Left renal cortex interstitium (tissue), 4 donors: Measurements from ENCODE around the gene RTL5. TPM values are rescaled to one million over a fixed set of nuclear protein-coding genes. Genes with fewer than 3 reads are reported as not detected.

ENCODE experiments used
- DNase-seq, 4 donors: peaks; one replicate each; pipeline ENCODE4 v3.0.0-alpha.2; 2013; ENCODE audit warnings: low read depth in 4 of 4, low spot score in 2 of 4, missing footprints in 1 of 4
- polyA plus RNA-seq, 4 donors: library from polyadenylated mRNA; unstranded; fragments of 120-200 nt; gene quantifications; one replicate each; pipeline ENCODE4 v1.2.1, GENCODE V29; 2013; ENCODE audit not compliant: insufficient read length in 4 of 4

RTL5 gene
- polyA plus RNA-seq, 4 donors, result 22.7 to 31.3 (median 23.0) TPM

DNA sequence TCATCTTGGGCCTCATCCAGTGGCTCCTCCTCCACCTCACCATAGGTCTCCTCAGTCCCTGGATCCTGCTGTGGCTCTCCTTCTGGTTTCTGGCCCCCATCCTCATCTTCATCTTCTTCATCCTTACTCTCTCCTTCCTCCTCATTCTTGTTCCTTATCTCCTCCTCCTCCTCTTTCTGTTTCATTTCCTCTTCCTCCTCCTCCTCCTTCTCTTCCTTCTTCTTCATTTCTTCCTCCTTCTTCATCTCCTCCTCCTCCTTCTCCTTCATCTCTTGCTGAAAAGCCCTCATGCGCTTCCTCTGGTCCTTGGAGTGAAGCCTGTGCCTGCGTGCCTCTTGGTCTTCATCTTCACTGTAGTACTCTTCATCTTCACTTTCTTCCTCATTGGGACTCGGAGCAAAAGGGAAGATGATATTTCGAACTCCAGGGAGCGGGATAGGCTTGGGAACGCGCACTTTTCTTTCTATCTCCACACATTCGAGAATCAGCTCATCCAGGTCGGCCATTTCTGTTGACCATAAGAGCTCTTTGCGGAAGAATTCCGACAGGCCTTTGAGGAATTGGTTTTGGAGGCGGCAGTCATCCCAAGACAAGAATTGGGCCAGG, 1.5 kb downstream of the RTL5 start:
- no peak for DNase-seq

DNA sequence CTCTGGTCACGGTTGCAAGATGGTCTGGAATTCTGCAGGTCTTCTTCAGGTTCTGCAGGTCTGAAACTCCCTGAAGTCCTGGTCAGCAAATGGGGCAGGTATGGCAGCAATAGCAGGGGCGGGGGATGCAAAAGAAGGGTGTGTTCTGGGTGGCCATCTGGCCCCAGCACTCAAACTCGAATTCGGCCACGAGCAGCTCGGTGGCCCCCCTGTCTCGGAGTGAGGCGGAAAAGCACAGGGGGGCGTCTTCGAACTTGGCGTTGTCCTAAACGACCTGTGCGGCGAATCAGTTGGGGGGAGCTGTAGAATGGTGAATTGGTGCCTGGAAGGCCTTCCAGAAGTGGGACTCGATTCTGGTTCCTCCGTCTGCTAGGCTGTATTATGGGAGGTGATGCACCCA, 2.1 kb downstream of the RTL5 start:
- DNase-seq, result no peak

DNA sequence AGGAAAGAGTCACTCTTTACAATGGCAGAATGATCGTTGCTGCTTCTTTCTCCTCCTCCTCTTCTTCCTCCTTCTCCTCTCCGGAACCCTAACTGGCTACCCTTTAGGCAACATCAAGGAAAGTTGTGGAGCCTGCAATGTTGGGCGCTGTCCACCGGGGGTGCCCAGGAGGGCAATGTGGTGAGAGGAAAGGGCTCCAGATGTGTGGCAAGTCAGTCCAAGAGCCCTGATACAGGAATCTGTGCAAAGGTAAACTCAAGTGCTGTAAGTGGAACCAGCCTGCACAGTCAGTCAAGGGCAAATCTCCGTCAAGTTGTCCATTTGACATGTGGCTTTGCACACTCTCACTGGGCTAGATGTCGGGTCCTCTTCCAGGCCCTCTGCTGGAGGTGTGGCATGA, 2.8 kb downstream of the RTL5 start:
- no peak for DNase-seq

DNA sequence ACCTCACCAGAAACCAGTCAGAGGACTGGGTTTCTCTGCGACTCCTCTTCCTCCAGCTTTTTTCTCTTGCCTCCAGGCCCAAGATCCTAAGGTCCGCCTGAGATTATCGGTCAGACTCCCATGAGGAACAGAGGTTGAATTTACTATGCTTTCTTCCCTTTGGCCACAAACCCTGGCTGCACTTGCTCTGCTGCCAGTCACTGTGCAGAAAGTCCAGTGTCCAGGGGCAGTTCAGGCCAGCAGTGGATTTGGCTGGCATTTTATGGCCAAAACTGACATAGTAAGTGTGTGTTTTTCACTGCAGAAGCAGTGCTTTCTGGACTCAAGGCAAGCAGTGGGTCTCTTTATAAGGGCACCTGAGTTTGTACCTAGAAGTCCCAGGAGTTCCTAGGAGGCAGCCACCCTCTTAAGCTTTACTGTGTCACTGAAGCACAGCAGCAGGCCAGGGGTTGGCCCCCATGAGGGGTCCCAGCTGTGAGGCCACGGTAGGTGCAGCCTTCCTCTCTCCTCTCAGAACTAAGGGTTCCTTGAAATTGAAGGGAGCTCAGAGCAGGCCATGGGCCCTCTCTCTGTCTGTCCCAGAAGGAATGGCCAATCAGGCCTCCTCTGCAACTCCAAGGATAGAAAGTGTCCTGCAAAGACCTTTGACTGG, 3.4 kb downstream of the RTL5 start:
- DNase-seq, result no peak

DNA sequence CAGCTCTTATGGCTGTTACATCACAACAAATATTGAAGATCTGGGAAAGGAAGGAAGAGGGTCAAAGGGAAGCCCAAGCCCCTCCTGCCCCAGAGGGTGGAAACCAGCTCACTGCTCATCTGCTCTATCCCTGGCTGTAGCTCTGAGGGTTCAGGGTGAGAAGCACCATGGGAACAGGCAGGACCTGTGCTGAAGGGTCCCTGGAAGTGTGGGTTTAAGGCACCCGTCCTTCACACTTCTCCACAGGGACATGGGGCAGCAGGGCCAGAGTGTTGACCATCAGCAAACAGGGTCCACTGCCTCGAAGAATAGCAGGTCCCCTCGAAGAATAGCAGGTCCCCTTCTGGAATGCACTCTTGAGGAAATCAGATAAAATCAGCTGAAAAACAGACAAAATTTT, 4.4 kb downstream of the RTL5 start:
- DNase-seq, result no peak

DNA sequence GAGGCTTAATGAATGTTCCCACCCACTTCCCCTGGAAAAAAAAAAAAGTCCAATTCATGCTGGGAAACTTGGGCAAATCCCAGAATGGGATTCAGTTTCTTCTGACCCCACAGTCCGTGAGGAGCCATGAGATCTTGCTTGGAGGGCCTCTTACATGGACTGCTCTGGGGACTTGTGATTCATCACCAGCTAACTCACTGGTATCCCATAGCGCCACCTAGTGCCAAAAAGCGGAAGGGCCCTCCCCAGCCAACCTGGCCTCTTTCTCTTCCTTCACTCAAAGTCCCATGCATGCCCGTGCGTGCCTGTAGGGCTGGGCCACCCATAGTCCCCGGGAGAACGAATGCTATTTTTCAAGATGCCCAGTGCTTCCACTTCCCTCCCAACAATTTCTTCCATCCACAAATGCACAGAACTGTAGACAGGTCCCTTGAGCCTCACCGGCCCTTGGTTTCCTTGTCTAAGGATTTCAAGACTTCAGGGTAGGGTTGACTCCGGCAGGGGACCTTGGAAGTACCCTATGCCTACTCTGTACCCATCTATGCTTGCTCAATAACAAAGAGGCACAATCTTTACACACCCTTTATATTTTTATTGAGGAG, 5.1 kb downstream of the RTL5 start:
- peak in 1 of 4 donors; percentile 65 for DNase-seq

DNA sequence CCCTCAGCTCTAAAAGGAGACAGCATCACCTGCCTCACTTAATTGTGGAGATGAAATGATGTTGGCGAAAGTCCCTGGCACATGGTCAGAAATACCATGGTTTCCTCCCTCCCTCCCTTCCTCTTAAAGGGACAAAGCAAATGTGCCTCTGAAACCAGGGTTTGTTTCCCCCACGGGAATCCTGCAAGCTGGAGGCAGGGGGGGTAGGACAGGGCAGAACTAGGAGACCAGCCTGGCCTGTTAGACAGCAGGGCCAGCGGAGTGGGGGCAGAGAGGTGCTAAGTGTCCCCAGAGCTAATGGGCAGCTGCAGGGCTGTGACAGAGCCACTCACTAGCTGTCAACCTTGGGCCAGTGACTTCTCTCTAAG, 5.7 kb downstream of the RTL5 start:
- DNase-seq, result no peak

DNA sequence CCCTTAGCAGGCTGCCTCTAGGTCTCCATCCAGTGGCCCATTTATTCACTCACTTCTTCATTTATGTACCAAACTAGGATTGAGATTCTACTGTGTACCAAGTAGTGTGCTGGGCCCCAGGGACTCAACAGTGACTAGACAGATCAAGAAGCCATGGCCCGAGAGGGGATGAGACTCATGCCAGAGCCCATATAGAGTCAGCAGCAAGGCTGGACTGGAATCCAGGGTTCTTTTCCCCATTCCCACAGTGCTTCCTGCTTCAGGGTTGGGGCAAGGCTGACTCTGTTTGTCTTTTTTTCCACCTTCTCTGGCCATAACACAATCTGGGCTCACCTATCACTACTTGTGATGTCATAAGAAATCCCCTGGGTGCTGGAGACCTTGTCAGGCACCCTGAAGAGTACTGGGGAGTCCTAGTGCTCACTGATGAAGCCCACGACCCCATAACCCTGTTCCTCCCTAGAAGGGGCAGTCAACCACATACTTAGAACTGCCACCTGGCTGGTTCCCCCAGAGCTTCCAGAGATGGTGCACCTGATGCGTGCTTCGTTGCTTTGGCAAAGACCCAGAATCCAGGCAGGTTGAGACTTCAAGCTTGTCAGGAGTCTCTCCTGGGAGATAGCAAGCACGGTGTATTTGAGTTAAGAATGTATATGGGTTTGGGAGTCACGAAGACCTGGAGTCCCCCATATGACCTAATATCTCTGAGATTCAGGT, 6.2 kb downstream of the RTL5 start:
- no peak for DNase-seq

DNA sequence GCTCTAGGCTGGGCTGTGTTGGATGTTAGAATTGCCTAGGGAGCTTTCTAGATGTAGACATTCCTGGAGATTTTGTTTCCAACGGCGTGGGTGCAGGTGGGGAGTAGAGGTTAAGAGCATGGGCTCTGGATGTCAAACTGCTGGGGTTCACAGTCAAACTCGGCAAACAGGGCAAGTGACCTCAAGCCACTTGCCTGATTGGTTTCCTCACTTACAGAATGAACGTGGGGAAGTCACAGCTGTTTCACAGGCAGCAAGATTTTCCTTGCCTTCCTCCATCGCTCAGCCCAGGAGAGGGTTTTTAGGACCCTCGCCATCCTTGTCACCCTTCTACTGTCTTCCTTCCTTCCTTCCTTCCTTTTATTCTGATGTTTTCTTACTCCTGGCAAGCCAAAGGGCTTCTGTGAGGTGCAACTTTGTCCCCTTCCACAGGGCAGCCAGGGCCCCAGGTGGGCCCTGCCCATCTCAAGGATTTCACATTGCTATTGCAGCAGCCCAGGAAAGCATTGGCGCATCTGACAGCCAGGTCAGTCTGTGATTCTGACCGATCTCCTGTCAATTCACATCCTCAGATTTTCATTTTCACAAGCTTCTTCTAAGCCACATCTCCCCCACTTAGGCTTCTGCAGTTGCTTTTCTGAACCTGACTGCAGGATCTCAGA, 7.0 kb downstream of the RTL5 start:
- no peak for DNase-seq

DNA sequence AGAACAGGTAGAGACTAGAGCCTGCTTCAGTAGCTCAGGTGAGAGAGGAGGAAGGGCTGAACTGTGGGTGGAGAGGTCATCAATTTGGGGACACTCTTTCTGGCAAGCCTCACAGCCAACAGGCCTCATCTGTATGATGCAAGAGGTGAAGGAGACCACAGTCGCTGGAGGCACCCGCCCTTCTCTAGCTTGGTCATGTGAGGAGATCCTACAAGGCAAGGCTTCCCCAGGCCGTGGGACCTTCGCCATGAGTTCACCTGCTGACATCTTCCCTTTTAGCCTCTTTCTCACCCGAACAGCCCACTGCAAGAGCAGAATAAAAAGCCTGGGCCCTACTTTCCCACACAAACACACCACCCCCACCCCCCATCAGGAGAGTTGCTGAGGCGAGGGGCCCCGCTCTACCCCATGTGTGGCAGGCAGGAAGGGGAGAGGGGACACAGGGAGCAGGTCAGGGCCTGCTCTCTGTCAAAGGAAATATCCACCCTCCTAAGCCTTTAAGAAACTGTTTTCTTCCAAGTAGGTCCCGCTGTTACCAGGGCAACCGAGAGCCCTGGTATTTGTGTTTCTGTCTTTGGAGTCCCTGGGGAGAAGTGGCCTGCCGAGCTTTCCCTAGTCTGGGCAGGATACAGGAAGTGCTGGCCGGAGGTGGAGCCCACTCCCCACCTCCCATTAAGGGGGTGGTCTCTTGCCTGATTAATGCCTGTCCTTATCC, 8.1 kb downstream of the RTL5 start:
- DNase-seq, result peak in 2 of 4 donors; percentile 60 to 66

DNA sequence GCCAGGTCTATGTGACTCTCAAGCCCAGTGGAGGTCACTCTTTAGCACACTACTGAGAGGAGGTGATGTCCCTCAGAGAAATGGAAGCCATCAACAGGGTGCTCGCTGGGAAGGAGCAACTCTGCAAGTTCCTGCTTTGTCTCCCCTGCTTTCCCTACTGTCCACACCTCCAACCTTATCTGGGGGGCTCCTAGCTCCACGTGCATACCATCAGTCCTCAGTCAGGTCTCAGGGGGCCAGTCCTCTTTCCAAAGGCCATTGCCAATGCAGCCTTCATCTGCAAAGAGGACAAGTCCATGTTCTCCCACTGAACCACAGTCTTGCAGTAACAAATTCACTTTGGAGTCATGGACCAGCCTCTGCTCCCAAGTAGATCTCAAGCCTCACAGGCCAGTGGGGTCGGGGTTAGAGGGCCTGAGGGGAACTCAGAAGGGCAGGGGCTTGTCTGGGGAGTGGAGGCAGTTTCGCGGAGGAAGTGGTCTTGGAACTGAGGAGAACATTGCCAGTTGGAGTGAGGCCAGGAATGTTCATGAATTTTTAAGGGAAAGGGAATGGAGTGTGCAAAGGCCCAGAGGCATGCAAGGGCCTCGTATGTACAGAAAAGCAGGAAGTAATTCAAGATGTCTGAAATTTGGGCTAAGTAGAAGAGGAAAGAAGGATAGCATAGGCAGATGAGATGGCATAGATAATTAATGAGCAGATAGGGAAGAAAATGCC, 8.9 kb downstream of the RTL5 start:
- no peak for DNase-seq

DNA sequence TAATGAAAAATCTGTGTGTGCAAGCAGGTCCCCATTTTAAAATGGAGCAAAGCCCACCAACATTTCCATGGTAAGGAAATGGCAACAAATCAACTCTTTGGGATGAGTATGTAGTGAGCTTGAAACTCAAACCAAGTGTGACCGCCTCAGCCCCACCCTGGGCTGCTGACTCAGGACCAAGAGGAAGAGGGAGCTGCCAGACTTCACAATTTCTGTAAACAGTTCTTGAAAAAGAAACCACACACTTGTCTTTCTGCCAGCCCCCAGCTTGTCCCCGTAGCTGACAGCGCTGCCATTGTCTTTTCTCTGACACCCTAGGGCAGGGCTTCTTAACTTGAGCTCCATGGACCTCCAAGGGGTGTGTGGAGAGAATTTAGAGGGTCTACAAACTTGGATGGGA, 10.3 kb downstream of the RTL5 start:
- DNase-seq, result no peak

DNA sequence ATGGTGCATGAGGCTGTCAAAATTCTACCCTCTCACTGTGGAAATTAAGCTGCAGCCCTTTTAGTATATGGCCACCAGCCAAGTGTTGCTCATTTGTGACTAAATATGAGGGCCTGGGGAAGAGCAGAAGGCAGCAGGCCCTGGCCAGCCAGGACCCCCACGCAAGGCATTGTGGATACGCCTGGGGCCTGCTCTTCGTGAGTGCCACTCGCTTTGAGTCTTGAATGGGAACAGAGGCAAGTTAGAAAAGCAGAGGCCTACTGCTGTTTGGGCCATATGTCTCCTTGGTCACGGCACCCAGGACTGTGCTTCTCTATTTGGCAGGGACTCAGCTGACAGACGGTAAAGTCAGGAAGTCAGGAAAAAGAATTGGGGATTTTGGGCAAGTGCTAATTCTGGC, 10.9 kb downstream of the RTL5 start:
- no peak for DNase-seq

DNA sequence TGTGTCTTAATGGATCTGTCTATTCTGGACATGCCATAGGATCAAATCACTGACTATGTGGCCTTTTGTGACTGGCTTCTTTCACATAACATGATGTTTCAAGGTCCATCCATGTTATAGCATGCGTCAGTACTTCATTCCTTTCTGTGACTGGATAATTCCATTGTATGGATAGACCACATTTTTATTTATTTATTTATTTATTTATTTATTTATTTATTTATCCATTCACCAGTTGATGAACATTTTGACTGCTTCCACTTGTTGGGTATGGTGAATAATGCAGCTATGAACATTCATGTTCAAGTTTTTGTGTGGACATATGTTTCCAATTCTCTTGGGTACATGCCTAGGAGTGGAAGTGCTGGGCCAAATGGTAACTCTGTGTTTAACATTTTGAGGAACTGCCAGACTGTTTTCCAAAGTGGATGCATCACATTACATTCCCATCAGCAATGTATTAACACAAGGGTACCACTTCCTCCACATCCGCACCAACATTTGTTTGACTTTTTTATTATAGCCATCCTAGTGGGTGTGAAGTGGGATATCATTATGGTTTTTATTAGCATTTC, 14.0 kb downstream of the RTL5 start:
- no peak for DNase-seq

DNA sequence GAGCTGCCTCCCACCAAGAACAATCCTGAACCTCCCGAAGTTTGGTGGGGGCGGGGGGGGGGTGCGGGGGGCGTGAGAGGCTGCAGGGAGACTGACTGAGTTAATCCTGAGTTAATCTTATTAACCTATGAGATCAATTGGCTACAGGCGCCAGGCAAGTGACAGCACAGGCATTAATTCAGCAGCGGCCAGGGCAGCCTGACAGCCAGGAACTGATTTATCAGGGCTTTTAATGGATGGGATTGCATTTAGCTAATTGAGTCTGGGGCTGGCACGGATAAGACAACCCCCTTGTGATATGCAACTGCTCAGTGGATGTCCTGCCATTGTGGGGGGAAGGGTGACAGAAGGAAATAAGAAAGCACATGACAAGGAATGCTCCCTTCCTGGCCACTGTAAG, 16.3 kb downstream of the RTL5 start:
- DNase-seq, result no peak

DNA sequence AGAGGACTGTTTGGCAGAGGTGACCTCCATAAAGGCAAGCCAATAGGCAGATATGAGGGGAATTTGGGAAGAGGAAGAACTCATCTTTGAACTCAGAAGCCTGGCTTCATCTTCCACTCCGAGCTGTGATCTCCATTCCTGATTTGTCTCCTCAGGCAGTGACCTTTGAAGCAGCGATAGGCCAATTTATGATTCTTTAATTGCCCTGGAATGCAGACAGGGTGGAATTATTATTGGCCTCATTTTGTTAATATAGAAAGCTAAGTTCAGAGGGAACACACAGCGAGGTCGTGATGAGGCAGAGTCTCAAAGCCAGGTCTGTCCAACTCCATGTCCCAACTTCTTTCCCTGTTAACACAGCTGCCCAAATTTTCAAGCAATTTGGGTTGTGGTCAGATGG, 16.9 kb downstream of the RTL5 start:
- no peak for DNase-seq

DNA sequence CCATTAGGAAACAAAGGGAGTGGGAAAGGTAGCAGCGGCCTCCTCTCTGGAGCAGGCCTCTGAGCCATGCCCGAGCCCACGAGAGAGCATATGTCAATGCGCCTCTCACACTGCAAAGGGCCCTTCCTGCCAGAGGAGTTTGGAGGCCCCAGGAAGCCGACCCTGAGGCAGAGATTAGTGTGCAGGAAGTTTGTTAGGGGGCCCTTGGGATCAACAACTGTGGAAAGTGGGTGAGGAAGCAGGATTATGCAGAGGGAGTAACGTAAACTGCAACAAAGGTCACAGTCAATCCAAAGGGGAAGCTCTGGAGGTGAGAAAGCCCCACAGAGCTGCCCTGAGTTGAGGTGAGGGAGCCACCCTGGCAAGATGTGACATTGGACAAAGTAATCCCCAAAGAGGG, 17.4 kb downstream of the RTL5 start:
- DNase-seq, result no peak

DNA sequence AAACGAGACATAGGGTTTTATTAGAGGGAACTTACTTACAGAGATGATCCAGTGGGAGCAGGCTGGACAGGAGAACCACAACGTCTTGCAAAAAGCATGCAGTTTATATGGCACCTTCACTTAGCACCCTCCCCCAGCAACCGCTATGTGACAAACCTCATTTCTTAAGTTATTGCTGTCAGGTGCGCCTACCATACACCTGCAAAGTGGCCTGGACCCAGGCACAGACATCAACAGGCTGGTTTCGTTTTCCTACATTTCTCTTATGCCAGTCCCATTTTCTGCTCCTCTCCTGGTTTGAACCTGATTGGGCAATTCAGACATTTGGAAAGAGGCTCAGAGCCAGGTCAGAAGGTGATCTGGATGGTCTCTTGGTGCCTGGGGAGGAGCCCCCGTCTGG, 18.3 kb downstream of the RTL5 start:
- no peak for DNase-seq

DNA sequence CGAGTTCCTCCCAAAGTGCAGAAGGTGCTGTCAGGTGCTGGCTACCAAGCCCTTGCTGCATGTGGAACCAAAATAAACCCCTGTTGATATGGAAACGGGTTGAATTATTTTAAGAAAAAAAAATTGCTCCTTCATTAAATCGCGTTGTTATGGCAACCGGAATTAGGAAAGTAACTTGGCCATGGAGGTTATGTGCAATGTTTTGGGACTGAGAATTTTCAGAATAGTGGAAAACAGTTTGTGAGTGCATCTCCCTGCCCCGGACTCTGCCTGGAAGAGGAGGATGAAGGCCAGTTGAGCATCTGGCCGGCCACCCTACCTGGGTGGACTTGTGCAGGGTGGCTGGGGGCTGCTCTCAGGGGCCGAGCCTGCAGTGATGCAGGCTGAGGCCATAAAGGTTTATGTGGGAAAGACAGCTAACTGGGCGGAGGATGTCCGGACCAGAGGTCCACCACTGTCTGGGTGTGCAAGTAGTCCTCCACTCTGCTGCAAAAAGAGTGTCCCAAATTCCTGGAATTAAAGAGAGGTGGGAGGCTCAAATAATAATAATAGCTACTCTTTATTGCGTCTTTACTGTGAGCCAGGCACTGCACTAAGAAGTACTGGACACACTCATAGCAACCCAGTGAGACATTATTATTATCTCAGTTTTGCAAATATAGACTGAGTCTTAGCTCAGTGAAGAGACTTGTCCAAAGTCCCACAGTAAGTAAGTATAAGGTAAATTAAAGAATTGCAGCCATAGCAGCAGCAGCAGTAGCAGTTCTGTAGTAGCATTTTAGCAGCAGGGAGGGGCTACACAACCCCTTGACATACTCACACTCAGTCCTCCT, 20.6 kb downstream of the RTL5 start:
- DNase-seq, result no peak
